OCI-LY3 (cell line): ENCODE measurements around the gene BTBD2.

Experiments
- H2AFZ ChIP-seq: fragments of 200-600, 300-600 bp; shearing (Covaris generic); 2 replicates; pipeline ENCODE4 v1.6.0; 2014; ENCODE audit warnings: antibody characterized with exemption, low read depth, low read length
- H3K27ac ChIP-seq: fragments of 200-600, 300-600 bp; sonication (generic); 2 replicates; pipeline ENCODE4 v1.5.1; 2014; ENCODE audit warnings: mild to moderate bottlenecking, low read length, moderate library complexity, mixed read lengths
- H3K27me3 ChIP-seq: fragments of 200-600, 300-600 bp; sonication (generic); 2 replicates; pipeline ENCODE4 v1.6.1; 2014; ENCODE audit warnings: low read depth, low read length, mixed read lengths
- H3K36me3 ChIP-seq: fragments of 200-600, 300-600 bp; sonication (generic); replicated peaks from 2 replicates; pipeline ENCODE3; 2014; ENCODE audit warnings: low read depth, low read length, mixed read lengths
- H3K4me1 ChIP-seq: fragments of 300-600, 200-600 bp; sonication (generic); 2 replicates; pipeline ENCODE4 v1.6.1; 2014; ENCODE audit warnings: low read length, mixed read lengths
- H3K4me2 ChIP-seq: fragments of 200-600, 300-600 bp; sonication (generic); 2 replicates; pipeline ENCODE4 v1.6.1; 2014; ENCODE audit warnings: low read length, mixed read lengths
- H3K4me3 ChIP-seq: fragments of 300-600, 200-600 bp; sonication (generic); 2 replicates; pipeline ENCODE4 v1.5.1; 2014; ENCODE audit warnings: antibody characterized with exemption, mild to moderate bottlenecking, low read length, moderate library complexity
- H3K79me2 ChIP-seq: fragments of 300-600, 200-600 bp; shearing (Covaris generic); 2 replicates; pipeline ENCODE4 v1.6.1; 2014; ENCODE audit warnings: mild to moderate bottlenecking, low read length, mixed read lengths
- H3K9ac ChIP-seq: fragments of 300-600, 200-600 bp; shearing (Covaris generic); 2 replicates; pipeline ENCODE4 v1.6.0; 2014; ENCODE audit warnings: mild to moderate bottlenecking, low read length, moderate library complexity
- H3K9me3 ChIP-seq: fragments of 200-600, 300-600 bp; shearing (Covaris generic); 2 replicates; pipeline ENCODE4 v1.6.1; 2014; ENCODE audit warnings: low read length, mixed read lengths; ENCODE audit not compliant: insufficient read depth
- H4K20me1 ChIP-seq: fragments of 200-600, 300-600 bp; sonication (generic); 2 replicates; pipeline ENCODE4 v1.6.1; 2016; ENCODE audit warnings: low read length, mixed read lengths; ENCODE audit not compliant: insufficient read depth
- CTCF ChIP-seq: fragments of 200-600, 300-600 bp; sonication (generic); IDR thresholded peaks from 2 replicates; pipeline ENCODE4 v1.5.1; 2014; ENCODE audit warnings: antibody characterized with exemption, low read length, low read depth
- EZH2phosphoT487 ChIP-seq: fragments of 200-600 bp; shearing (Covaris generic); IDR thresholded peaks from 2 replicates; pipeline ENCODE4 v1.6.1; 2018; ENCODE audit warnings: antibody characterized with exemption, mixed run types, low read depth

Gene BTBD2

GRCh38 chr19:1961000-1961883 lies 54.3 kb downstream of the BTBD2 start:
- H3K27me3 ChIP-seq: no peaks in the 10 kb centered on the region
- no peaks in the 10 kb centered on the region for H3K9me3 ChIP-seq
- no peak overlapping the region for H3K27ac ChIP-seq
- H3K4me3 ChIP-seq: no peak overlapping the region
- no peak overlapping the region for H2AFZ ChIP-seq
- no peak overlapping the region for H3K9ac ChIP-seq
- no peak for TF ChIP-seq EZH2phosphoT487
- TF ChIP-seq CTCF: no peak
- H3K36me3 ChIP-seq: peaks cover 13% of the 10 kb centered on the region
- H3K4me2 ChIP-seq: no peak overlapping the region
- peaks cover 66% of the 10 kb centered on the region for H3K79me2 ChIP-seq
- peaks cover 81% of the 10 kb centered on the region for H4K20me1 ChIP-seq
- H3K4me1 ChIP-seq: no peaks in the 10 kb centered on the region

GRCh38 chr19:1959928-1960589 lies 55.5 kb downstream of the BTBD2 start:
- Histone ChIP-seq H3K36me3 (peaks cover 13% of the 10 kb centered on the region), H2AFZ (no peak overlapping the region), H4K20me1 (peaks cover 82% of the 10 kb centered on the region), H3K79me2 (peaks cover 78% of the 10 kb centered on the region), H3K27me3 (no peaks in the 10 kb centered on the region), H3K4me3 (no peak overlapping the region), H3K9ac (no peak overlapping the region), H3K9me3 (no peaks in the 10 kb centered on the region), H3K4me1 (no peaks in the 10 kb centered on the region), H3K27ac (no peak overlapping the region), H3K4me2 (no peak overlapping the region)
- no peak for TF ChIP-seq CTCF
- TF ChIP-seq EZH2phosphoT487: no peak

- H3K27me3 ChIP-seq: no peaks in the 10 kb centered on the region
- no peak overlapping the region for H3K4me2 ChIP-seq
- no peak overlapping the region for H3K4me3 ChIP-seq
- H3K9me3 ChIP-seq: no peaks in the 10 kb centered on the region
- H2AFZ ChIP-seq: no peak overlapping the region
- no peak overlapping the region for H3K9ac ChIP-seq
- H3K79me2 ChIP-seq: peaks cover 94% of the 10 kb centered on the region
- peaks cover 93% of the 10 kb centered on the region for H4K20me1 ChIP-seq
- TF ChIP-seq EZH2phosphoT487 (no peak), CTCF (no peak)
- H3K36me3 ChIP-seq: peaks cover 18% of the 10 kb centered on the region
- H3K27ac ChIP-seq: no peak overlapping the region
- no peaks in the 10 kb centered on the region for H3K4me1 ChIP-seq
Measured at GRCh38 chr19:1957562-1958248, 57.8 kb downstream of the BTBD2 start.
